Measurements from ENCODE around the gene SLC45A3. TPM values are rescaled to one million over a fixed set of nuclear protein-coding genes. Genes with fewer than 3 reads are reported as not detected.

Gene SLC45A3
- total RNA-seq, 1 donor from 2014 or later = 9.3 TPM

DNA sequence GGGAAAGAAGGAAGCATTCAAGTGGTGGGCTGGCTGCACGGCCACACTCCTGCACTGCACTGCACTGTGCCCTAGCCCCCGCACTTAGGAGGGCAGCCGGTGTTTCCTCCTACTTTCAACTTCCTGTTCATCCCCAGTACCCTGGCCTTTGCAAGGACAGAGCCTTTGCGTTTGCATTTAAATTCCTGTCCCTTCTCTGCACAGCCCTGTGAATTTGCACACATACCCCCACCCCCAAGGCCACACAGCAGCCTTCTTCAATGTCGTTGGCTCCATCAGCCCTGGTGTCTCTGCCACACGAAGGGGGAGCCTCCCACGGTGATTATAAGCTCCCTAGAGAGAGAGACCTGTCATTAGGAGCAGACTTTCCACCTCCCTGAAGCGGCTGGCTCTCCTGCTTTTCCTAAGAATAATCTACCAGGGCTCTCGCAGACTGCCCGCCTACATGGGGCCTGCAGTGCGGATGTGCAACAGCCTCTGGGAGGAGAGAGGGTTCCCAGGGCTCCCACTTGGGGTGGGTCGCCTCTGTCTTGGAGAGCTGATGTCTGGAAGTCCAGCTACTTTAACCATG, 13.2 kb upstream of the SLC45A3 start:
- Histone ChIP-seq H3K4me3 (ENCODE audit: low read depth, low read length) (no peak overlapping the region), H3K36me3 (ENCODE audit: control insufficient read depth, insufficient read depth, low read length) (no peaks in the 10 kb centered on the region), H3K27me3 (ENCODE audit: control insufficient read depth, insufficient read depth, low read length) (no peaks in the 10 kb centered on the region)
- no peak for DNase-seq (ENCODE audit: low read depth)
- TF ChIP-seq, protein P1, sequence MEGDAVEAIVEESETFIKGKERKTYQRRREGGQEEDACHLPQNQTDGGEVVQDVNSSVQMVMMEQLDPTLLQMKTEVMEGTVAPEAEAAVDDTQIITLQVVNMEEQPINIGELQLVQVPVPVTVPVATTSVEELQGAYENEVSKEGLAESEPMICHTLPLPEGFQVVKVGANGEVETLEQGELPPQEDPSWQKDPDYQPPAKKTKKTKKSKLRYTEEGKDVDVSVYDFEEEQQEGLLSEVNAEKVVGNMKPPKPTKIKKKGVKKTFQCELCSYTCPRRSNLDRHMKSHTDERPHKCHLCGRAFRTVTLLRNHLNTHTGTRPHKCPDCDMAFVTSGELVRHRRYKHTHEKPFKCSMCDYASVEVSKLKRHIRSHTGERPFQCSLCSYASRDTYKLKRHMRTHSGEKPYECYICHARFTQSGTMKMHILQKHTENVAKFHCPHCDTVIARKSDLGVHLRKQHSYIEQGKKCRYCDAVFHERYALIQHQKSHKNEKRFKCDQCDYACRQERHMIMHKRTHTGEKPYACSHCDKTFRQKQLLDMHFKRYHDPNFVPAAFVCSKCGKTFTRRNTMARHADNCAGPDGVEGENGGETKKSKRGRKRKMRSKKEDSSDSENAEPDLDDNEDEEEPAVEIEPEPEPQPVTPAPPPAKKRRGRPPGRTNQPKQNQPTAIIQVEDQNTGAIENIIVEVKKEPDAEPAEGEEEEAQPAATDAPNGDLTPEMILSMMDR (IDR thresholded peaks at IDR 0.05; ENCODE audit: insufficient read depth, low read length, poor library complexity, severe bottlenecking) = no peak

DNA sequence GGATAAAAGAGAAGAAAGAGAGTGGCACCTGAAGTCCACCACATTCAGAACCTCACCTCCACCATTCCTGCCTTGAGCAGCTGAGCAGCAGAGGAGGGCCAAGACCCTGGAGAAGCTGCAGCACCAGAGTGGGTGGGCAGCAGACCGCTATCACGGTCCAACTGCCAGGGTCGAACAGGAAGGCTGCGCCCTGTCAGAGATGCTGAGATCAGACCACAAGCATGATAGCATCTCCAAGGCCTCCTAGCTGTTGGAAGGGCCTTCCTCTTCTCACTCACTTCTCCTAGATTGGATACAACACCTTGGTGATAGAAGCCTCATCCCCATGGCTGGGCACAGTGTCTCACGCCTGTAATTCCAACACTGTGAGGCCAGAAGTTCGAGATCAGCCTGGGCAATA, 12.1 kb upstream of the SLC45A3 start:
- DNase-seq (ENCODE audit: low read depth) = no peak
- H3K36me3 ChIP-seq (ENCODE audit: control insufficient read depth, insufficient read depth, low read length) = no peaks in the 10 kb centered on the region

DNA sequence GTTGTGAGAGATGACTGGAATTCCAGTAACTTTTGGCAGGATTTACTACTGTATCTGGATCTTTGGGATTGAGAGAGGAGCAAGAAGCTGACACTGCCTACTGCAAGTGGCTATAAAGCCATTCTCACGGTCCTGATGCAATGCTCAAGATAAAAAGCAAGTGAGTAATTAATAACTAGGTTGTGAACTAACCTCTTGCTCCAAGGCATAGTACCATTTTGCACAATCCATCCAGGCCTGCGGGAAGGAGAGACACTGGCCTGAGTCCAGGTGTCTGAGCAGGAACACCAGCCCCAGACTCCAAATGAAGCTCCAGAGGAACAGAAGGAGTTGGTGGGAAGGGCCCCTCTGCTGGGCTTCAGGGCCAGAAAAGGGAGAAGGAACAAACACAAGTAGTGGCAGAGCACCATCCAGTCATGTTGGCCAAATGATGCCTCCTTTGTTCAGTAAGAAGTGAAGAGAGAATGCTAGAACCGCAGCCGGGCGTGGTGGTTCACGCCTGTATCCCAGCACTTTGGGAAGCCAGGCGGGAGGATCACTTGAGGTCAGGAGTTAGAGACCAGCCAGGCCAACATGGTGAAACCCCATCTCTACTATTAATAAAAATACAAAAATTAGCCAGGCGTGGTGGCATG, 9.9 kb upstream of the SLC45A3 start:
- TF ChIP-seq, protein P1 (IDR thresholded peaks at IDR 0.05; ENCODE audit: insufficient read depth, low read length, poor library complexity, severe bottlenecking) = no peak
- no peak for DNase-seq (ENCODE audit: low read depth)
- Histone ChIP-seq H3K27me3 (ENCODE audit: control insufficient read depth, insufficient read depth, low read length) (no peaks in the 10 kb centered on the region), H3K4me3 (ENCODE audit: low read depth, low read length) (no peak overlapping the region), H3K36me3 (ENCODE audit: control insufficient read depth, insufficient read depth, low read length) (no peaks in the 10 kb centered on the region)

More for the DNA sequence above, 12.1 kb upstream of the SLC45A3 start:
- Histone ChIP-seq H3K27me3 (ENCODE audit: control insufficient read depth, insufficient read depth, low read length) (no peaks in the 10 kb centered on the region), H3K4me3 (ENCODE audit: low read depth, low read length) (no peak overlapping the region)
- TF ChIP-seq, protein P1 (IDR thresholded peaks at IDR 0.05; ENCODE audit: insufficient read depth, low read length, poor library complexity, severe bottlenecking) = no peak

DNA sequence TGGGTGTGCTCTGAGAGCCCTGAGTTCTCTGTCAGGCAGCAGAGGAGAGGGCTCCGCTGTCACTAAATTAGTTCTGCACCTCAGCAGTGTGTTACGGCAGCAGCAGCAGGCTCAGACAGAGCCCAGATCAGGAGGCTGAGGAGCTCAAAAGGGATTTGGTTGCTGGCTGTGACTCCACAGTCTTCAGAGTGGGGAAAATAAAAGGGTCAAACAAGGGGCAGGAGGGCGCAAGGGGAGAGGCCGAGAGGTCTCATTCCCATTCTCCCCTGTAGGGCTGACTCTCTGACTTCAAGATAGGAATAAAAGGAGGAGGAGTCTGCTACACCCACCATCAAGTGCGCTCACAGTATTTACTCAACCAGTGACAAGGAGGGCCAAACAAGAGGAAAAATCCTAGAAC, 9.2 kb upstream of the SLC45A3 start:
- DNase-seq (ENCODE audit: low read depth) = no peak
- Histone ChIP-seq H3K4me3 (ENCODE audit: low read depth, low read length) (no peak overlapping the region), H3K27me3 (ENCODE audit: control insufficient read depth, insufficient read depth, low read length) (no peaks in the 10 kb centered on the region), H3K36me3 (ENCODE audit: control insufficient read depth, insufficient read depth, low read length) (no peaks in the 10 kb centered on the region)
- TF ChIP-seq, protein P1 (IDR thresholded peaks at IDR 0.05; ENCODE audit: insufficient read depth, low read length, poor library complexity, severe bottlenecking) = no peak

DNA sequence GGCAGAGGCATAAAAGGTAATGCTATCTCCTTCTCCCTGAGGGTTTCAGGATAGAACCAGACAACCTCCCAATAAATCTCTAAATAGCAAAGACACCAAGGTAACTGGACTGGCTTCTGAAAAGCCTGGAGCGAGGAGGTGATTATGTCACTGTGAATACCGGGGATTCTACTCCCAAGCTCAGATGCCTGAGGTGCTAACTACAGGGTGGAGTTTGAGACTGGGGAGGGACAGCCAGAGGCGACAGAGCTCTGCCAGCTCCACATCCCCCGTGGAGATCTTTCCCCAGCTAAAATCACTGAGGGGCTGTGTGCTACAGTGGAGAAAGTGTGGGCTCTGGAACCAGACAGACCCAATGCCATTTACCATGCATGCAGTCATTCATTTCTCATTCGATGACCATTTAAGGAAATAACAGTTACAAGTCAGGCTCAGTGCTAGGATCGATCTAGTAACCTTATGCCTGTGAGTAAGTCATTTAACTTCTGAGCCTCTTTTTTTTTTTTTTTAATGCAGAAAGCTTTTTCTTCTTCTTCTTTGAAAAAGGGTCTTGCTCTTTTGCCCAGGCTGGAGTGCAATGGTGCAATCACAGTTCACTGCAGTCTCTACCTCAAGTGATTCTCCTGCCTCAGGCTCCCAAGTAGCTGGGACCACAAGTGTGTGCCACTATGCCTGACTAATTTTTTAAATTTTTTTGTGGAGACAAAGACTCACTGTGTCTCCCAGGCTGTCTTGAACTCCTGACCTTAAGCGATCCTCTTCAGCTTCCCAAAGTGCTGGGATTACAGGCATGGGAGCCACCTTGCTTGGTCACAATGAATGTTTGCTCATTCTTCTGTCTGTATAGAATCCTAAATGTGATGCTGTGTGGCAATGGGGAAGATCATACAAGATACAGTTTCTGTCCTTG, 8.1 kb upstream of the SLC45A3 start:
- TF ChIP-seq, protein P1 (IDR thresholded peaks at IDR 0.05; ENCODE audit: insufficient read depth, low read length, poor library complexity, severe bottlenecking) = no peak
- no peak for DNase-seq (ENCODE audit: low read depth)
- no peaks in the 10 kb centered on the region for H3K36me3 ChIP-seq (ENCODE audit: control insufficient read depth, insufficient read depth, low read length)
- no peaks in the 10 kb centered on the region for H3K27me3 ChIP-seq (ENCODE audit: control insufficient read depth, insufficient read depth, low read length)
- no peak overlapping the region for H3K4me3 ChIP-seq (ENCODE audit: low read depth, low read length)
